ENCODE data around the gene SLC5A11. TPM values are rescaled to one million over a fixed set of nuclear protein-coding genes. Genes with fewer than 3 reads are reported as not detected.

Gene SLC5A11
- total RNA-seq, 2 donors from 2014 or later, result not detected

Other genes starting within 250 kb of the SLC5A11 start
- 10 to 100 TPM; 41.2 to 50.5 TPM for gene TNRC6A, start 116.3 kb upstream of the SLC5A11 start, total RNA-seq
- 10 to 100 TPM; 66.8 to 72.0 TPM for gene ARHGAP17, start 169.4 kb downstream of the SLC5A11 start, total RNA-seq

Data from activated naive CD4-positive, alpha-beta T cell treated with anti-CD3 and anti-CD28 coated beads, Interleukin-2, amount 50 U/mL, for 72 hours (primary cell).